Mucosa of rectum (tissue), 2 donors: ENCODE results near the gene FNDC5.
A peak's percentile ranks its signal among the peaks of the same experiment; 100 is the strongest.

Experiments used
- H3K27ac ChIP-seq, 2 donors: one replicate each; pipeline ENCODE4 v1.7.0; 2013; ENCODE audit warnings: inconsistent platforms in 2 of 2, low read depth in 2 of 2, low read length in 2 of 2
- H3K27me3 ChIP-seq, 2 donors: one replicate each; pipeline ENCODE4 v1.7.0; 2013; ENCODE audit warnings: low read length in 2 of 2; ENCODE audit not compliant: control insufficient read depth in 2 of 2, insufficient read depth in 2 of 2
- H3K36me3 ChIP-seq, 2 donors: one replicate each; pipeline ENCODE4 v1.7.0; 2013; ENCODE audit warnings: low read length in 2 of 2; ENCODE audit not compliant: control insufficient read depth in 2 of 2, insufficient read depth in 2 of 2
- H3K4me1 ChIP-seq, 2 donors: one replicate each; pipeline ENCODE4 v1.7.0; 2013; ENCODE audit warnings: low read length in 2 of 2, mild to moderate bottlenecking in 1 of 2; ENCODE audit not compliant: control insufficient read depth in 2 of 2, insufficient read depth in 2 of 2
- H3K4me3 ChIP-seq, 2 donors: one replicate each; pipeline ENCODE4 v1.7.0; 2013; ENCODE audit warnings: low read length in 2 of 2
- H3K9ac ChIP-seq, 2 donors: one replicate each; pipeline ENCODE4 v1.7.0; 2013; ENCODE audit warnings: low read length in 2 of 2, low read depth in 1 of 2, mild to moderate bottlenecking in 1 of 2
- H3K9me3 ChIP-seq, 2 donors: one replicate each; pipeline ENCODE4 v1.7.0; 2013; ENCODE audit warnings: low read length in 2 of 2; ENCODE audit not compliant: control insufficient read depth in 2 of 2
- donor health status: healthy.
- donor health status: Normal muscosa, but diverticular disease.

Gene FNDC5

GRCh38 chr1:32855861-32856617 is 14.7 kb downstream of the FNDC5 start:
- Histone ChIP-seq H3K4me3 (no peak overlapping the region), H3K27me3 (no peaks in the 10 kb centered on the region), H3K4me1 (peaks cover 0 to 2% of the 10 kb centered on the region in 2 donors), H3K9me3 (no peaks in the 10 kb centered on the region), H3K9ac (no peak overlapping the region), H3K27ac (no peak overlapping the region), H3K36me3 (peaks cover 15 to 57% of the 10 kb centered on the region in 2 donors)

DNA sequence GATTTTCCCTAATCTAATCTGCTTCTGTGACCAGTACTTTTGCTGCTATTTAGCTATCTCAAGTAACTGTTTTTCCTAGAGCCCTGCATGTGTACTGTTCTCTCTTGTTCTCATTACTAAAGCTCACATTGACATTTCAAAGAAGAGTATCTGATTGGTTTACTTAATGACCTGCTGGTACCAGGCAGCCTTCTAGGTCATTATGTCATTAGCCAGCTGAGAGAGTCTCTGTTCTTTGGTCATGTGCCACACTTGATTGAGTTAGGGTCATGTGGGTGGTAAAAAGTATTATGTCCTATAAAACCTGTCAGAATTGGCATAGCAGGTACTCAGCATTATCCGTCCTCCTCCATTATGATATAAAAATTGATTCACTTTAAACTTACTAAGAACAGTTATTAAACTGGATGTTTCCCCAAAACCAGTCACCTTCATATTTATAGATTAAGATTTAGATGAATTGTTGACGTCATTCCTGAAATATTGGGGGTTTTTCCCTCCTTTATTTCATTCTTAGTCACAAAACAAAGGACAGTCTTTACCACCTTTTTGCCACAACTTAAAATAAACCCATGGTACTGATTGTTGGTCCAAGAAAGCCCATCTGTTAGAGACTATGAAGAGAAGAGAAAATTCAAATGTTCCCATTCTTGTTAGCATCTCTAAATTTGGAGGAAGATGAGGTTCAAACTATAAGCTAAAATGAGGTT is 22.2 kb downstream of the FNDC5 start:
- Histone ChIP-seq H3K36me3 (peaks cover 7 to 30% of the 10 kb centered on the region in 2 donors), H3K27ac (no peak overlapping the region)

GRCh38 chr1:32831878-32832277 is 38.8 kb downstream of the FNDC5 start:
- H3K4me3 ChIP-seq: no peak overlapping the region
- no peak overlapping the region for H3K27ac ChIP-seq
- H3K27me3 ChIP-seq: no peaks in the 10 kb centered on the region
- no peak overlapping the region for H3K9ac ChIP-seq
- H3K9me3 ChIP-seq: no peaks in the 10 kb centered on the region
- H3K36me3 ChIP-seq: peaks cover 33 to 62% of the 10 kb centered on the region in 2 donors
- no peaks in the 10 kb centered on the region for H3K4me1 ChIP-seq

More for the DNA sequence above, 22.2 kb downstream of the FNDC5 start:
- Histone ChIP-seq H3K4me3 (no peak overlapping the region), H3K27me3 (no peaks in the 10 kb centered on the region), H3K9me3 (no peaks in the 10 kb centered on the region), H3K4me1 (no peaks in the 10 kb centered on the region), H3K9ac (no peak overlapping the region)

DNA sequence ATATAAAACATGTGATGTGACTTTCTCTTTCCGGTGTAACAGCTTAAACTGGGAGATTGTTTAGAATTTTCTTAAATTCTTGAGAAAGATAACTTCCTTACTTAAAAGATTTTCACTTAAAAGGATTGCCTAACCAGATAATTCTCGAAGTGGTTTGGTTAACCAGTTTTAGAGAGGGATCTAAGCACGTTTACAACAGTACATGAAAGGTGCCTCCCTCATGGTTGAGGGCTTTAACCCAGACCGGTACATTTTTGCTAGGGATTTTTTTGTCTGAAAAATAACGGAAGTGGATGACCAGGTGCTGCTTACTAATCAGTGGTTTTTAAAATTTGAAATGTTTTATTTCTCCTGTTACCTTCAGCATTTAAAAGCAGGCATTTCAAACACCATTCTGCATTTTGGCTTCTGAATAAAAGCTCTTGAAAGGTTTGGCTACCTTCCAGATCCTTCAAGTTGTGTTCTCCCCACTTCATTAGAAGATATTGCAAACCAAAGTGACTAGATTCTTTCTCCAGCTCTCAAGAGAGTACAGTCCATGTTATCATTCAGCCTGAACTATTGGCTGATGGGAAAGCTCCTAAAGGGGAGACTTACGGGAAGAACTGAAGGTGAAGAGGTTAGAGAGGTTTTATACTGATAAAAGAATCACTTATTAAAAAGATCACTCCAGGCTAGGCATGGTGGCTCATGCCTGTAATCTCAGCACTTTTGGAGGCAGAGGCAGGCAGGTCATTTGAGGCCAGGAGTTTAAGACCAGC is 40.4 kb downstream of the FNDC5 start:
- Histone ChIP-seq H3K9me3 (no peaks in the 10 kb centered on the region), H3K4me1 (no peaks in the 10 kb centered on the region), H3K4me3 (no peak overlapping the region), H3K27ac (no peak overlapping the region), H3K36me3 (peaks cover 45 to 69% of the 10 kb centered on the region in 2 donors), H3K27me3 (no peaks in the 10 kb centered on the region), H3K9ac (no peak overlapping the region)

GRCh38 chr1:32828341-32828740 is 42.4 kb downstream of the FNDC5 start:
- no peaks in the 10 kb centered on the region for H3K4me1 ChIP-seq
- no peak overlapping the region for H3K9ac ChIP-seq
- no peak overlapping the region for H3K27ac ChIP-seq
- no peaks in the 10 kb centered on the region for H3K27me3 ChIP-seq
- peaks cover 45 to 63% of the 10 kb centered on the region in 2 donors for H3K36me3 ChIP-seq
- no peaks in the 10 kb centered on the region for H3K9me3 ChIP-seq
- no peak overlapping the region for H3K4me3 ChIP-seq

DNA sequence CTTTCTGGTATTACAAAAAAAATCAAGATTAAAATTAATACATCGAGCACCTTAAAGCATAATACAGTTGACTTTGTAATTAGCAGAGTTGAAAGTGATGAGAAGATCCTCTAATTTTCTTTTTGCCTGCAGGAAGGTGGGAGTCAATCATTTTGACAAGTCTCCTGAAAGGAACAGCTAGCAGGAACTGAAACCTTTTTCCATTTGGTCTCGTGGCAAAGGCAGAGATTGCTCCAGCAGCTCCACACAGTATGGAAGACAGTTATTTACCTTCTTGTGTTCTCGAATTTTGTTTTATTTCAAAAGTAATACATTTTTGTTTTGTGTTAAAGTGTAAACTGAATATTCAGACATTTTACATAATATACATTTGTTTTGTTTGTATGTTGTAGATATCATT is 45.5 kb downstream of the FNDC5 start:
- no peaks in the 10 kb centered on the region for H3K9me3 ChIP-seq
- H3K36me3 ChIP-seq: peaks cover 30 to 37% of the 10 kb centered on the region in 2 donors
- H3K27ac ChIP-seq: no peak overlapping the region
- no peaks in the 10 kb centered on the region for H3K4me1 ChIP-seq
- no peak overlapping the region for H3K9ac ChIP-seq
- no peaks in the 10 kb centered on the region for H3K27me3 ChIP-seq
- no peak overlapping the region for H3K4me3 ChIP-seq

GRCh38 chr1:32818804-32819541 is 51.7 kb downstream of the FNDC5 start:
- peak overlapping the region; percentile 94 to 97 for H3K27ac ChIP-seq
- no peaks in the 10 kb centered on the region for H3K9me3 ChIP-seq
- peak overlapping the region; percentile 89 to 93 for H3K9ac ChIP-seq
- peak overlapping the region; percentile 97 for H3K4me3 ChIP-seq
- H3K36me3 ChIP-seq: no peaks in the 10 kb centered on the region
- peaks cover 22 to 24% of the 10 kb centered on the region in 2 donors for H3K4me1 ChIP-seq
- no peaks in the 10 kb centered on the region for H3K27me3 ChIP-seq

DNA sequence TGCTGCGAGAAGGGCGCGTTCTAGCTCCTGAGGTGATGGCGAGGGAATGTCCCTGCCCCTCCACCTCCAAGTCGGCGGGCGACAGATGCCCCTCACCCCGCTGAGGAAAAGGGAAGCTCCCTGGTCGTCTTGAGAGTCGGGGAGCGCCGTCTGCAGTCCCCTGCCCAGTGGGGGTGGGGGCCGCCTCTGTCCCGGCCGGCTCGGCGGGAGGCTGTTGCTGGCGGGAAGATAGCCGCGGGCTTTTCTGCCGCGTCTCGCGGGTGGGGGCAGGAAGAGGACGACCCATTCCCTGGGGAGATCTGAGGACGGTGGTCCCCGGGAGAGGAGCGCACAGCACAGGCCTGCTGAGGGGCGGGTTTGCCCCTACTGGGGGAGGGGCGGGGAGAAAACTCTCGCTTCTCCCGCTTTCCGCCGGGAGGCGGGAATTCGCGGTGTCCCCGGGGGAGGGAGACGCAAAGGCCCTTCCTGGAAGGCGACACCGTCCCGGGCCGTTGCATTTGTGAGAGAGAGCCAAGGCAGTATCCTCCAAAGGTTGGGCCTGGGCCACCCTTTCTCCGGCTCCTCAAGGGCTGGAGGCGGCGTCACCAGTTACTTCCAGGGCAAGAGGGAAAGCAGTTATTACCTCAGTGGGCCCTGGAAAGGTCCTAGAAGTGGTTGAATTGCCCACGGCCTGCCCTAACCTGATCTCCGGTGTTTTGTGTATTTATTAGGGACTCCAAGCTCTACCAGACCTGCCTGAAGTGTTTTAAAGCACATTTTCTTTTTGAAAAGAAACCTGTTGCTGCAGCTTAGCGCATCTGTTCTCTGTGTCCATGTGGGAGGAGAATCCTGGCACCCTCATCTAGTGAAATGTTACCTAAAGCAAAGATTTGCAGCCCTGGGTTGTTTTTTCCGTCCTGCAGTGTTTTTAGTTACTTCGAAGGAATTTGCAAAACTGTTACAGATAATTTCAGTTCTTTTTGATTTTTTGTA is 52.6 kb downstream of the FNDC5 start:
- Histone ChIP-seq H3K9me3 (no peaks in the 10 kb centered on the region), H3K27me3 (no peaks in the 10 kb centered on the region), H3K36me3 (no peaks in the 10 kb centered on the region), H3K4me3 (peak overlapping the region; percentile 97), H3K9ac (peak overlapping the region; percentile 89 to 93), H3K4me1 (peaks cover 22 to 24% of the 10 kb centered on the region in 2 donors), H3K27ac (peak overlapping the region; percentile 94 to 97)
